GM12892 (cell line): ENCODE data around the gene CEP104.

Source experiments
- DNase-seq: peaks from one replicate; pipeline ENCODE4 v3.0.0; 2011; ENCODE audit not compliant: insufficient read length
- FAIRE-seq: peaks from 2 replicates; lab custom pipeline; 2011; peaks lifted over from hg19 to GRCh38; lab: Jason Lieb, UNC
- POLR2A ChIP-seq: IDR thresholded peaks from 2 replicates; pipeline ENCODE4 v1.6.1; 2011; ENCODE audit warnings: low read depth, low read length, control low read depth
- POLR2AphosphoS5 ChIP-seq: IDR thresholded peaks from 2 replicates; pipeline ENCODE4 v1.6.1; 2011; ENCODE audit warnings: low read depth, low read length, control low read depth
- TAF1 ChIP-seq: IDR thresholded peaks from 2 replicates; pipeline ENCODE4 v1.6.1; 2011; ENCODE audit warnings: low read depth, mild to moderate bottlenecking, control low read depth, low read length, borderline replicate concordance

CEP104 gene

DNA sequence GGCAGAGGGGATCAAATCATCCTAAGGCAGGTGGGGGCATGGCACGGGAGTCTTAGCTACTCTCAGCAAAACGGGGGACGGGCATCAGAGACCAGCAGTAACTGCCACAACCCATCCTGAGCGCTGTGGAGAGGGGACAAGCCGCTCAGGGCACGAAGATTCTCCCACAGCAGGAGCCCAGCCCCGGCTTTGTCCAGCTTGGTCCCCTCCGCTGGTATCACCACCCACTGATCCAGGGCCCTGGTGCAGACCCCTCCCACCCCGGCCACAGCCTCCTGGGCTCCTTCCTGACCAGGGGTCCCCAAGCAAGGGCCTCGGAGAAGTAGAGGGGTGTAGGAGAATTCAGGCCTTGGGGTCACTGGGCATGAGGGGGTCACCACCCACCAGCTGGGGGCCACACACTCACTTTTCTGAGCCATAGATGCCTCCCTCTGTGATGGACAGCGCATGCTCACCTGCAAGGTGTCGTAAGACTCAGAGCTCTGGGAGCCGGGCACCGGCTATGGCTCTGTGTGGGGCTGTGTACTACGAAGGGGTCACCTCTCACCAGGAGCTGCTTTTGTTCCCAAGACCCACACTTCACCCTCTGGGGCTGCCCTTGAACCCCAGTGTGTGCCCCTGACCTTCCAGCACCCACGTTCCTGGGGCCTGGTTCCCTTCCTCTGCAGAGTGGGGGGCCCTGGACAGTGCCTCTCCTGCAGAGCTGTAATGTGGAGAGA, 86.8 kb downstream of the CEP104 start:
- TF ChIP-seq POLR2A (no peak), TAF1 (no peak), POLR2AphosphoS5 (no peak)
- DNase-seq (no peak), FAIRE-seq (no peak)

DNA sequence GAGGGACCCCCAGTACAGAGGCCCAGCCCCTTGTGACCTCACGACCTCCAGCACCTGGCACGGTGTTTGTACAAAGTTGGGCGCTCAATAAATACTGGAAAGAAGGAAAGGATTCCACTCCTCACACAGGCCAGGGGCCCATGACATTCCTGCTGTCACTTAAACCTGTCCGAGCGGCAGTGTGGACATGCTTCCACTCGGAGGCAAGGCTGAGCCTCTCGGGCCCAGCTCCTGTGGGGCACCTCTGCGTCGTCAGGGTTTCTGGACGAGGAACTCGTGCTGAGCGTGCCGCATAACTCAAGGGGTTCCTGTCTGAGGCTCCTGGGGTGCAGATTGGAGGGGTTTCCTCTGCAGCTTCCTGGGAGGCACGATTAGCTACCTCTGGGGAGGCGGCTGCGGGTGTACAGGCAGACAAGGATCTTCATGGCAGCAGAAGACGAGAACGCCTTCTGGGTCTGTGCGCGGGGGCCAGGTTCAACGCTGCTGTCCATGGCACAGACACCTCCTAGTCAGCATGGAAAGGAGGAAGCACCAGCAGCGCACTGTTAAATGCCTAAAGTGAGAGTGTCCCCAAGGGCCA, 88.1 kb downstream of the CEP104 start:
- FAIRE-seq, result no peak

DNA sequence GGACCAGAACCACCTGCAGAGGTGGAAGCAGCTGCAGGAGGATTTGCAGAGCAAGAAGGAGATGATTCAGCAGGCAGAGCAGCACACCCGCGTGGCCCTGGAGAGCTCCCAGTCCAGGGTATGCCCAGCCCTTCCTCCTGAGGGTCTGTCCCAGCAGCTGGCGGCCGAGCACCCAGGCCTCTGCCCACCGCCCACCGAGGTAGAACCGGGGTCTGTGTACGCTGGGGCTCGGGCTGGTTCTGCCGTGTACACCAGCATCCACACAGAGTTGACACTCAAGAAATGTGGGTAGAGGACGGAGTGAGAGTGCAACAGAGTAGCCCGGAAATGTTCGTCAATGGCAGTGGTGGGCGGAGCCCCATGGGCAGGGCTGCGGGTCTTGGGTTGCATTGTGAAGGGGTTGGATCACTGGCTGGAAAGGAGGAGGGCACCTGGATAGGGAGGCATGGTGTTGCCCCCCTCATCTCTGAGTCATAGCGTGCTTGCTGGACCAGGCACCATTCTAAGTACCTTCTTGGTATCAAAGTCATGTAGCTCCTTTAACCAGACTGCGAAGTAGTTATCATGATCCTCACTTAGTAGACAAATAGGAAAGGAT, 89.6 kb downstream of the CEP104 start:
- TF ChIP-seq POLR2AphosphoS5, result no peak
- FAIRE-seq (no peak), DNase-seq (no peak)

More for the DNA sequence above, 88.1 kb downstream of the CEP104 start:
- TF ChIP-seq POLR2A (no peak), POLR2AphosphoS5 (no peak)
- no peak for DNase-seq

DNA sequence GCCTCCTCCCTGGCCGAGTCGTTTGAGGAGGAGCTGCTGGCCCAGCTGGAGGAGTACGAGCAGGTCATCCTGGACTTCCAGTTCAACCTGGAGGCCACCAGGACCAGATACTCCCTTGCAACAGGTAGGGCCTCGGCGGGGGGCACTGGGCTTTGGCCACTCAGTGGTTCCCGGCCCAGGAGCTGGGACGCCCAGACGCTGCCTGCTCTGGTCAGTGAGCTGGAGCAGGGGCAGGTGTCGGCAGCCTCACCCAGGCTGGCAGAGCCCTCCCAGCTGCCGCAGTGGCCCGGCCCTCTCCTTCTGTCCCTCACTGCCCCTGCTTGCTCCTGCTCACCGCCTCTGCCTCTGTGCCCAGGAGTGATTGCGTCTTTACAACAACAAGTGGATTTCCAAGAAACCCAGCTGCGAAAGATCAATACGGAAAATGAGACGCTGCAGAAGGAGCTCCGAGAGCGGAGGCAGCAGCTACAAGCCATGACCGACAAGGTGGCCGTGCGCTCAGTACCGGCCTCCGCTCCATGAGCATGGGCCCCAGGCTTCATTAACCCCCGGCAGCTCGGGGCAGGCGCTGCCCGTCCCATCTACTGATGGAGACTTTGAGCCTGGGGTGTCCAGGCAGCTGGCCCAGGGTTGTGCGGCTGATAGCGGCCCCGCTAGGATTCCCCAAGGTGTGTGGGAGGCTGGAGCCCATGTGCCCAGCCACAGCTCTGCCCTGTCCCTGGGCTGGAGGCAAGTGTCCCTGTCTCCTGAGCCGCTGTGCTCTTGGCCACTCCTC, 93.5 kb downstream of the CEP104 start:
- DNase-seq (no peak), FAIRE-seq (no peak)
- TF ChIP-seq POLR2A (no peak), TAF1 (no peak), POLR2AphosphoS5 (no peak)

DNA sequence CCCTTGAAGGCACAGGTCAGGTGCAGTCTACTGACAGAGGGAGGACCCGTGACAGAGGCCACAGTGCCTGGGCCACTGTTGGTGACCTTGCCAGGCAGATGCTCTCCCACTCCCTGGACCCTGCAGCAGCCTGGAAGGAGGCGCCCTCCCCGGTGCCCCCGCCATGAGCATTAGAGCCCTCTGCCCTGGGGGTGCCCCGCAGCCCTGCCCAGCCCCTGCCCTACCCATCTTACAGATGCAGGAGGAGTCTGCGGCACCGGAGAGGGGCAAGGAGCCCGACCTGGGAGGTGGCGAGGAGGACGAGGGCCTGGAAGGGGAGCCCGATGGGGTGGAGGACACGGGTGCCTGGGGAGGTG, 94.2 kb downstream of the CEP104 start:
- DNase-seq, result no peak
- TF ChIP-seq TAF1, result no peak
- no peak for TF ChIP-seq POLR2AphosphoS5
- no peak for TF ChIP-seq POLR2A
- FAIRE-seq, result no peak

DNA sequence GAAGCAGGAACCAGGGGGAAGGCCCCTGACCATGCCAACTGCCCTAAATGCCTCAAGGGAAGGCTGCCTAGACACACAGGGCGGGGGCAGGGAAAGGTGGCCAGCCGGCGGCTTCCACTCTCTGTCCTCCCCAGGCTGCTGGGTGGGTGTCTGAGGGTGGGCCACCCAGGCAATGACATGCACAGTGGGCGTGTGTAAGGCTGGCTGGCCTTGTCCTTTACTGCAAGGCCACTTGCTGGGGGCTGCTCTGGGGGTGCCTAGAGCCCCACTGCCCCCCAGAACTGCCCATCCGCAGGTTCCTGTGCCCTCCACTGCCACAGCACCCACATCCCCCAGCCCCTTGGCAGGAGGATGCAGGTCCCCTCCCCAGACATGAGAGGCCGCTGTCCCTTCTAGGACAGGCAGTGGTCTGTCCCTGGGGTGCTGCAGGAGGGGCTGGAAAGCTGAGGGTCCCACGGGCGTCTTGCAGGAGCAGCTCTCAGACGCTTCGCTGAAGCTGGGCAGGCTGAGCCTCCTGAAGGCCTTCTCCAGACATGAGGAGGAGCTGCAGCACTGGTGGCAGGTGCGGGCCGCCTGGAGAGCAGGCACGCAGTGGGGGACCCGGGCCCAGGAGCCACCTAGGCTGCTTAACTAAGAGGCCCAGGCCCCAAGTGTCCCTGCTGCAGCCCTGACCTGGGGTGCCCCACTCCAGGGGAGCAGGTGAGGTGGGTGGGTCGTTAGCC, 94.7 kb downstream of the CEP104 start:
- TF ChIP-seq POLR2AphosphoS5 (no peak), POLR2A (no peak), TAF1 (no peak)
- FAIRE-seq, result no peak
- no peak for DNase-seq
